ENCODE data around the gene PDIK1L. TPM values are rescaled to one million over a fixed set of nuclear protein-coding genes. Genes with fewer than 3 reads are reported as not detected.

PDIK1L gene
- total and polyA plus RNA-seq, 9 of the 15 experiments (the other 6 are each of a cell fraction or from before 2014, with no cell fraction given), result 12.8 to 30.2 (median 21.5) TPM

GRCh38 chr1:26083208-26083607 is 28.4 kb upstream of the PDIK1L start (continued):
- TF ChIP-seq ZFP91 (CRISPR knock-in tag; IDR thresholded peaks at IDR 0.05), result no peak

- in situ Hi-C loops (cut with MboI), result no loop called here
- BruUV-seq (replicated peaks), result no TSS peak
- no peak overlapping the region for H3K27ac ChIP-seq (ENCODE audit: extremely low read depth, low read depth, low read length)
- no peak for ATAC-seq
- no peaks in the 10 kb centered on the region for H4K20me1 ChIP-seq (replicated peaks; ENCODE audit: control insufficient read depth, insufficient read depth, low read length)
- FAIRE-seq, result no peak
- H3K4me3 ChIP-seq, result no peak overlapping the region
- no peaks in the 10 kb centered on the region for H3K9me3 ChIP-seq (replicated peaks; ENCODE audit: control insufficient read depth, insufficient read depth, low read depth, low read length)
- no peaks in the 10 kb centered on the region for H3K9me1 ChIP-seq (ENCODE audit: control insufficient read depth, insufficient read depth, low read length)
- H3K27me3 ChIP-seq (ENCODE audit: control insufficient read depth in 2 of 2, insufficient read depth in 2 of 2, low read length in 2 of 2), result no peaks in the 10 kb centered on the region
- TF ChIP-seq ZNF395 (CRISPR knock-in tag; IDR thresholded peaks at IDR 0.05), result 0 out of 2 replicates have a peak, but pooled peaks have one; percentile 28
- TF ChIP-seq CREM (IDR thresholded peaks at IDR 0.05; ENCODE audit: low read depth), result no peak
- TF ChIP-seq ZNF57 (CRISPR knock-in tag; IDR thresholded peaks at IDR 0.05), result no peak
- no peak for TF ChIP-seq ZNF12 (CRISPR knock-in tag; IDR thresholded peaks at IDR 0.05)
- peak; percentile 67; the same call in 1 of the 2 replicates for TF ChIP-seq EHMT2 (IDR thresholded peaks at IDR 0.05)
- no peak for TF ChIP-seq TEAD4 (IDR thresholded peaks at IDR 0.05; ENCODE audit: low read length)
- no peak for TF ChIP-seq TEAD4 (CRISPR knock-in tag; IDR thresholded peaks at IDR 0.05; ENCODE audit: borderline replicate concordance)
- no peak for TF ChIP-seq ID3 (CRISPR knock-in tag; IDR thresholded peaks at IDR 0.05)
- TF ChIP-seq ID3 (tag; IDR thresholded peaks at IDR 0.05), result no peak
- peak; percentile 58; the same call in 1 of the 2 replicates for TF ChIP-seq MCM3 (IDR thresholded peaks at IDR 0.05)
- 0 out of 2 replicates have a peak, but pooled peaks have one; percentile 11 for TF ChIP-seq DNMT1 (IDR thresholded peaks at IDR 0.05)
- peak; percentile 16; the same call in 1 of the 2 replicates for TF ChIP-seq ARID2 (IDR thresholded peaks at IDR 0.05)
- TF ChIP-seq ZNF507 (tag; conservative IDR thresholded peaks at IDR 0.05), result no peak
- TF ChIP-seq CTBP1 (IDR thresholded peaks at IDR 0.05; ENCODE audit: borderline replicate concordance), result no peak
- TF ChIP-seq RBM15 (IDR thresholded peaks at IDR 0.05; ENCODE audit: insufficient read depth, low read length), result no peak
- TF ChIP-seq ZKSCAN1 (IDR thresholded peaks at IDR 0.05; ENCODE audit: low read depth, low read length), result peak; percentile 18; the same call in 1 of the 2 replicates
- TF ChIP-seq MCM7 (IDR thresholded peaks at IDR 0.05), result 0 out of 4 replicates have a peak, but pooled peaks of 1 of the 2 experiments have one; percentile 46
- DNase-seq (ENCODE audit: extremely low read depth in 1 of 4, low spot score in 3 of 4), result no peak
- 0 out of 2 replicates have a peak overlapping the region, but pooled peaks have one; percentile 24 for H2AFZ ChIP-seq (ENCODE audit: low read depth, low read length)
- ChIA-PET CTCF (ENCODE audit: low intra/inter-chr PET ratio) (interaction anchor here (0.5 kb wide), 1 partner anchor 22 kb away, joined by 3 read pairs; no protein-coding TSS in a partner anchor), POLR2A (interaction anchor here (0.6 to 3.4 kb wide), 9 partner anchors 10 to 680 kb away, joined by 3 to 17 read pairs (median 4); partner anchors contain the start of gene ZNF593)
- H3K4me1 ChIP-seq (replicated peaks in 1 of 2; ENCODE audit: control insufficient read depth in 2 of 2, insufficient read depth in 2 of 2, low read length in 2 of 2), result peaks cover 14 to 33% of the 10 kb centered on the region in 2 experiments
- 14% methylated on average over 2 of the region's 2 CpGs for WGBS (ENCODE audit: insufficient coverage, low coverage, missing lambda C conversion rate)
- no peaks in the 10 kb centered on the region for H3K79me2 ChIP-seq (ENCODE audit: control insufficient read depth, insufficient read depth, low read length)
- H3K9ac ChIP-seq (ENCODE audit: insufficient read depth in 1 of 2, low read depth in 2 of 2, low read length in 2 of 2), result 0 out of 4 replicates have a peak overlapping the region, but pooled peaks of 1 of the 2 experiments have one; percentile 6
- no peak overlapping the region for H3K4me2 ChIP-seq (ENCODE audit: insufficient read depth, low read length)
- no peaks in the 10 kb centered on the region for H3K36me3 ChIP-seq (ENCODE audit: control insufficient read depth, insufficient read depth, low read length)
- intact Hi-C loops (cut with micrococcal nuclease), result no loop called here
These were observed 27.5 kb upstream of the PDIK1L start for GRCh38 chr1:26084091-26084561.
